ENCODE data around the gene ERI2.
"Not testable (repeated sequence)": the region's sequence is repeated elsewhere in the genome, so short reads cannot be mapped to it uniquely, and the experiment has no call there.

The ERI2 gene

DNA sequence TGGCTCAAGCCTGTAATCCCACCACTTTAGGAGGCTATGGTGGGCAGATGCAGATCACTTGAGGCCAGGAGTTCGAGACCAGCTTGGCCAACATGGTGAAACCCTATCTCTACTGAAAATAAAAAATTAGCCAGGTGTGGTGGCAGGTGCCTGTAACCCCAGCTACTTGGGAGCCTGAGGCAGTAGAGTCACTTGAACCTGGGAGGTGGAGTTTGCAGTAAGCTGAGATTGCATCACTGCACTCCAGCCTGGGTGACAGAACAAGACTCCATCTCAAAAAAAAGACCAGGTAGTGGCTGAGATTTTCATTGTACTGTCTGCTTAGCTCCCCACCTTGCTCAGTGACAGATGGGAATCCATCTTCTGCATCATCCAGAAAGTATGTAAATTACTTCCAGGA is 41.8 kb downstream of the ERI2 start:
- not testable (repeated sequence) for DNase-seq

DNA sequence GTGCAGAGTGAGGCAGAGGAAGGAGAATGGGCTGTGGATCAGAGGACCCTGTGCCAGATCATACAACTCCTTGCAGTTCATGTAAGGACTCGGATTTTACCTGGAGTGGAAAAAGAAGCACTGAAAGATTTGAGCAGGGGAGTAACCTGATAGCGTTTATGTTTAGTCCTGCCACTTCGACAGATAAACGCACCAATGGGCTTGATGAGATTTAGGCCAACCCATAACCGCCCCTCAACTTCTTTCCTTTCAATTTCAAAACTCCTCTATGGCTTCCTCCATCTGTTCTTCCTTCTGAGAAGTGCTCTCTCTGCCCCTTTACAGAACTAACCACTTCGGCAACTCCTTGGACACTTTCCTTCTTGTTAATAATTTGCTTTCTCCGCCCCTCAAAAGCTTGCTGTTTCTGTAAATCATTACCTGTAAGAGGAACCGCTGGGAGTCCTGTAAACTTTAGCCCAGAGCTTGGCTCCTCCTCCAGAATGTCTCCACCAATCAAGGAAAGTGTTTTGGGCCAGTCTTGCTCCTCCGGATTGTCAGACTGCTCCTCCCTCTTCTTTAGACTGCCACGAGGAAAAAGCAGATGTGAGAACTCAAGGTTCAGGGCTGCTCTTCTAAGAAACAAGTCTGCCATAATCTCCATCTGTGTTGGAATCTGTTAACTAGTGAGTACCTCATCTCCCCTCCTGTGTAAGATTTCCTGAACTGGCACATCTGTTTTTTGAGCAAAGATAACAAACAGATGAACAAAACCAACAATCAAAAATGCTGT is 42.6 kb downstream of the ERI2 start, which contains the start of gene ACSM3:
TSS of gene ACSM3 (plus strand) at position 554 of the 772 bp plus-strand sequence. CDS start 6,021 bp downstream, outside the sequence.
- DNase-seq, result peak; percentile 61

DNA sequence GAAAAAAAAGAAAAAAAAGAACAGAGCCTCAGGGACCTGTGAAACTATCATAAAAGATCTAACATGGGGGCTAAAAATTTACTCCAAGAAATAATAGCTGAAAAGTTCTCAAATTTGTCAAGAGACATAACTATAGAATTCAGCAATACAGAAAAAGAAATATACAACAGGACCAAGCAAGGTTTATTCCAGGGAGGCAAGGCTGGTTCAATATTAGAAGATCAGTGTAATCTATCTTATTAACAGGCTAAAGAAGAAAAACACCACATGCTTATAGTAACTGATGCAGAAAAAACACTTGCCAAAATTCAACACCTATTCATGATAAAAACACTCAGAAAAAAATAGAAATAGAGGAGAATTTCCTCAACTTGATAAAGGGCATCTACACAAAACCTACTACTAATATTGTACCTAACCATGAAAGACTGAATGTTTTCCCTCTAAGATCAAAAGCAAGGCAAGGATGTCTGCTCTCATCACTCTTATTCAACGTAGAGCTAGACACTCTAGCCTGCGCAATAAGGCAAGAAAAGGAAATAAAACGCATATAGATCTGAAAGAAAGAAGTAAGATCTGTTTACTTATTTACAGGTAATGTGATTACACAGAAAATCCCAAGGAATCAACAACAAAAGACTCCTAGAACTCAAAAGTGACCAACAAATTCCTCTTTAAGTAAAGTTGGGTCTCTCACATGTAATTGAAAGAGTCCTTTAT is 43.7 kb downstream of the ERI2 start:
- DNase-seq, result no peak

DNA sequence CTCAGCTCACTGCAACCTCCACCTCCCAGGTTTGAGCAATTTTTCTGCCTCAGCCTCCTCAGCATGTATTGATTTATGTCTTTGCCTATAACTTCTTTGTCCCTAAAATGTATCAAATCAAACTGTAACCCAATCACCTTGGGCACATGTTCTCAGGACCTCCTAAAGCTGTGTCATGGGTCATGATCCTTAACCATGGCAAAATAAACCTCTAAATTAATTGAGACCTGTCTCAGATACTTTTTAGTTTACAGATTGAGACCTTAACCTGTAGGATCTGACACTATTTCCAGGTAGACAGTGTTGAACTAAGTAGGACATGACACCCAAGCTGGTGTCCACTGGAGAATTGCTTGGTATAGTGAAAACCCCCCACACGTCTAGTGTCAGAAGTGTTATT is 45.1 kb downstream of the ERI2 start:
- no peak for DNase-seq

DNA sequence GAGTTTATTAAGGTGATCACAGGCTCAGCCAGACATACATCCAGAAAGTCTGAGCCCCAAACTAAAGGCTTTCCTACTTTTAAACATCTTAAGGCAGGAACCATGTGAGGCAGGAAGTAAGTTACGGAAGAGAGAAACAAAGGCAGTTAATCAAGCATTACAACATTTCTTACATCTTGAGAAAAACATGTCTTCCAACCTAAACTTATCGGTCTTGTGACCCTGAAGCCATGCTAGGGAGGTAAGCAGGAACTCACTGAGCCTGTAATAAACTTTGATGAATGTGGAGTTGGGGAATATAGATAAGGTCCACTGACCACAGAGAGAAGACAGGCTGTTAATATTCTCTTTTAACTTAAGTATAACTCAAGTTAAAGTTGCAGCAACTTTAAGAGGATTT is 45.9 kb downstream of the ERI2 start:
- no peak for DNase-seq

DNA sequence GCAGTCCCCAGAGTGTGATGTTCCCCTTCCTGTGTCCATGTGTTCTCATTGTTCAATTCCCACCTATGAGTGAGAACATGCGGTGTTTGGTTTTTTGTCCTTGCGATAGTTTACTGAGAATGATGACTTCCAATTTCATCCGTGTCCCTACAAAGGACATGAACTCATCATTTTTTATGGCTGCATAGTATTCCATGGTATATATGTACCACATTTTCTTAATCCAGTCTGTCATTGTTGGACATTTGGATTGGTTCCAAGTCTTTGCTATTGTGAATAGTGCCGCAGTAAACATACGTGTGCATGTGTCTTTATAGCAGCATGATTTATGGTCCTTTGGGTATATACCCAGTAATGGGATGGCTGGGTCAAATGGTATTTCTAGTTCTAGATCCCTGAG is 50.5 kb downstream of the ERI2 start:
- DNase-seq, result not testable (repeated sequence)

DNA sequence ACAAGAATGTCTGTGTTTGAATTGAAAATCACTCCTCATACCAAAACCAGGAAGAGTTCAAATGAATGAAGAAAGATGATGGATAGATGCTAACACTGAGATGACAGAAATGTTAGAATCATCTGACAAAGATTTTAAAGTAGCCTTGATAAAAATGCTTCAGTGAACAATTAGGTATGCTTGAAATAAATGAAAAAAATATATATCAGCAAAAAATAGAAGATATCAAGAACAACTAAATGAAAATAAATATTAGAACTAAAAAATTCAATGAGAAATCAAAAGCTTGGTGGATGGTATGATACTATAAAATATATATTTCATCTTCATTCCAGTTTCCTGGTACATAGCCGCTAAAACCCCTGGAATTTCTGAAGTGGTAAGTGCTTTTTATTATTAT is 51.0 kb downstream of the ERI2 start:
- DNase-seq, result no peak

DNA sequence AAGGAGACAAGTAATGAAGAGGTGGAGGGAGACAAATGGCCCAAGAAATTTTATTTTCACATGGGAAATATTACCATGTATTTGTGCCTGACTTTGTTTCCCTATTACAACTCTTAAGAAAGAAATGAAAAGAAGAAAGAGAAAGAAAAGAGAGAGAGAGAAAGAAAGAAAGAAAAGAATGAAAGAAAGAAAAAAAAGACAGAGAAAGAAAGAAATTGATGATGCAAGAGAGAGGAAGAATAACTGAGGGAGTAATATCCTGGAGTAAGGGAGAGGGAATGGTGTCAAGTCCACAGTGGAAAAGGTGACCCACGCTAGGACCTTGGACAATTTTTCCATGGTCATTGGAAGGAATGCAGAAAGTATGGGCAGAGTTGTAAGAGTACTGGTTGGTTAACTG is 52.5 kb downstream of the ERI2 start:
- no peak for DNase-seq

DNA sequence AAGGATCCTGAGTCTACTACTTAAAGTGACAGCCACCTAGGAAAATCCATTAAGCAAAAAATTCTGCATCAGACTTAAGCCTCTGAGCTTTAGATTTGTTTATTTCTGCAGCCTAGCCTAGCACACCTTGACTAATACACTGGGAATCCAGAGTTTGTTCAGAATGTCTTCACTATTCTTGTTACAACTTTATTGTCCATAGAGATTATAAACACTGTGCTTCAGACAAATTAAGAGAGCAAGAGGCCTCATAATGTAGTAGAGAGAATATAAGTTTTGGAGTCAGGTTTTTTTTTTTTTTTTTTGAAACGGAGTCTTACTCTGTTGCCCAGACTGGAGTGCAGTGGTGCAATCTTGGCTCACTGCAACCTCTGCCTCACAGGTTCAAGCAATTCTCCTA is 55.7 kb downstream of the ERI2 start:
- DNase-seq, result no peak

DNA sequence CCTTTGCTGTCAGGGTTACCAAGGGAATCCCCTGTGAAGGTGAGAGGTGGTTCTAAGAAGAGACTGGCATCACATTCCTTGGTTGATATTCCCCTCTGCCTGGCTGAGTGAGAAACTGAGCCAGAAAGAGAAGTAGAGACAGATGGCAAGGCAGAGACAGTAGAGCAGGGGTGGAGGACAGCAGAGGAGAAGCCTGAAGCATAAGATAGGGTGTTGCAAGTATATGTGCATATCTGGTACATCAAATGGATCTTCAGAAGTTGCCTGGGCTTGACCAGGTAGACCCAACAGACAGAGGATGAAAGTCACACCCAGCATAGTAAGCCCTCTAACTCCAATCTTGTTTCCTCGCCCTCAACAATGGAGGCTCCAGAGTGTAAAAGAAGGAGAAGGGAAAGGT is 56.8 kb downstream of the ERI2 start:
- no peak for DNase-seq

DNA sequence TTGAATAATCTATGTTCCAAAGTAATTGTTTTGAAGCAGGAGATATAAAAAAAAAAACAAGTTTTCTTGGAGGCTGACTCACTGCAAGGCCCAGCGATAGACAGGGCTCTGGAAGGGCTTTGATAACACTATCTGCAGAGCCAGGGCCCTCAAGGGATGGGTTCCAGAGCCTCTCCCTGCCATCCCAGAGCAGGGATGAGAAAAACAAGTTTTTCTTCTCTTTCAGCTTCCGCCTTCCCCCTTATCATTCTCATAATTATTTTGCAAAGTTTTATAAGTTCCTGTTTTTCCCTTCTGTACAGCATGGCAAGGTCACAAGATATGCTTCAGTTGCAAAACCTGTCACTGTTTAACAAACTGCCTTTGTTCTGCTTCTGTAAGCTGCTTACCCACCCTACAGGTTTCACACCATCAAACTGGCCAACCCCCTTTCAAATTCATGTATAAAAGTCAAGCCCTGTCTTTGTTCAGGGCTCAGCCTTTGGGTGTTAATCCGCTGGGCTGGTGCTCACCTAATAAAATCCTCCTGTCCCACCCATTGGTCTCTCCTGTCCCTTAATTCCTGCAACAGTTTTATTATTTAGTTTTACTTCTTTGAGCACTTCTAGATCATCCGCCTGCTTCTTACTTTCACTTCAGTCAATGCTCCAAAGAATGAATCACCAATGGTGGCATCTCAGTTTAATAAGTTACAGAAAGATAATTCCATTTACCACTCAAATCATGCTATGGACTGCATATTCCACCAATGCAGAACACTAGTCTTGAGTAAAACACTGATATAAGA is 59.0 kb downstream of the ERI2 start:
- DNase-seq, result no peak

DNA sequence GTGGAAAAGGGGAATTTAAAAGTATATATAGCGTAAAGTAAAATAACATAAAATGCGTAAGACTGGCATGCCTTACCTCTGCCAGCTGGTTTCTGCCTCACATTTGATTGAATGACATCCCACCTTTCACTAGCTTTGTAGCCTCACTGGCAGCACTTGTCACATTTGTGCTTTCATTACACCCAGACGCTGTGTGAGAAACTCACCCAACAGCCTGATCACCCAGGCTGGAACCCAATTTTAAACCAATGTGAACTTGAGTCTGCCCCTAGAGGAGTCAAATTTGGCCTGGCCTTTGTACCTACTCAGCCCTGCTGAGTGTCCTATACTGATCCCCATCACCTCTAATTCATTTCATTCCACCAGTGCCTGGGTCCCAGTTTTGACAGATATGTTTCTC is 59.8 kb downstream of the ERI2 start:
- DNase-seq, result no peak

Data from fibroblast of skin of right quadriceps (primary cell).